Measurements from ENCODE around the gene PDZRN4. TPM values are rescaled to one million over a fixed set of nuclear protein-coding genes. Genes with fewer than 3 reads are reported as not detected.

Gene PDZRN4
- total and polyA plus RNA-seq, 2 of the 4 experiments (the other 2 are of a cell fraction) = not detected

DNA sequence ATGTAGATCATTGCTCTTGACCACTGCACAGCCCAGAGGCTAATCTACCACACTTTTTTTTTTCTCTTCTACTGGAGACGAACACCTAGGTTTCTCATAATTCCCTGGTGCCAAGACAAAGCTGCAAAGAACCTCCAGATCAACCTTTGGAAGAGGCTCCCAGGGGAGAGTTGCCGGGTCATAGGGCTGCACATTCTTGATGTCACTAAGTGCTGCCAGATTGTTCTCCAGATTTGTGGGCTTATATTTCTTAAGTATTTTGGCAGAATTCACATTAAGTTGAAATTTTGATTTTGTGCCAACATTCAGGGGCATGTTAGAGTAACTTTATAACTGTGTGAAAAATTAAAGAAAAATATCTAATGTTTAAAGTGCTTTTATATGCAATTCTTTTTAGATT lies 13.5 kb upstream of the PDZRN4 start:
- CTCF ChIA-PET = no interaction called here
- no peak overlapping the region for H3K14ac ChIP-seq (replicated peaks; ENCODE audit: low read depth, low read length)
- no peak overlapping the region for H3K27ac ChIP-seq (ENCODE audit: insufficient read depth, low read length)
- TF ChIP-seq MAZ (IDR thresholded peaks at IDR 0.05; ENCODE audit: borderline replicate concordance, low read depth, low read length) (no peak), NFE2L2 (IDR thresholded peaks at IDR 0.05; ENCODE audit: low read depth, low read length) (no peak), RAD21 (IDR thresholded peaks at IDR 0.05; ENCODE audit: low read length) (no peak), MXI1 (IDR thresholded peaks at IDR 0.05; ENCODE audit: borderline replicate concordance, low read depth, low read length) (no peak), RFX5 (IDR thresholded peaks at IDR 0.05; ENCODE audit: low read depth, low read length) (no peak), SMC3 (IDR thresholded peaks at IDR 0.05; ENCODE audit: low read depth, low read length) (no peak), MAFK (IDR thresholded peaks at IDR 0.05; ENCODE audit: low read depth, low read length) (no peak), RCOR1 (IDR thresholded peaks at IDR 0.05; ENCODE audit: insufficient replicate concordance, low read length) (no peak), CHD1 (IDR thresholded peaks at IDR 0.05; ENCODE audit: low read depth, low read length) (no peak), POLR2A (IDR thresholded peaks at IDR 0.05; ENCODE audit: low read depth, low read length) (no peak), BHLHE40 (IDR thresholded peaks at IDR 0.05; ENCODE audit: low read depth, low read length) (no peak), FOS (IDR thresholded peaks at IDR 0.05; ENCODE audit: low read depth, low read length) (no peak)
- TF ChIP-seq, protein P1, sequence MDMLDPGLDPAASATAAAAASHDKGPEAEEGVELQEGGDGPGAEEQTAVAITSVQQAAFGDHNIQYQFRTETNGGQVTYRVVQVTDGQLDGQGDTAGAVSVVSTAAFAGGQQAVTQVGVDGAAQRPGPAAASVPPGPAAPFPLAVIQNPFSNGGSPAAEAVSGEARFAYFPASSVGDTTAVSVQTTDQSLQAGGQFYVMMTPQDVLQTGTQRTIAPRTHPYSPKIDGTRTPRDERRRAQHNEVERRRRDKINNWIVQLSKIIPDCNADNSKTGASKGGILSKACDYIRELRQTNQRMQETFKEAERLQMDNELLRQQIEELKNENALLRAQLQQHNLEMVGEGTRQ (IDR thresholded peaks at IDR 0.05; ENCODE audit: low read depth, low read length) = no peak
- TF ChIP-seq, protein P2, sequence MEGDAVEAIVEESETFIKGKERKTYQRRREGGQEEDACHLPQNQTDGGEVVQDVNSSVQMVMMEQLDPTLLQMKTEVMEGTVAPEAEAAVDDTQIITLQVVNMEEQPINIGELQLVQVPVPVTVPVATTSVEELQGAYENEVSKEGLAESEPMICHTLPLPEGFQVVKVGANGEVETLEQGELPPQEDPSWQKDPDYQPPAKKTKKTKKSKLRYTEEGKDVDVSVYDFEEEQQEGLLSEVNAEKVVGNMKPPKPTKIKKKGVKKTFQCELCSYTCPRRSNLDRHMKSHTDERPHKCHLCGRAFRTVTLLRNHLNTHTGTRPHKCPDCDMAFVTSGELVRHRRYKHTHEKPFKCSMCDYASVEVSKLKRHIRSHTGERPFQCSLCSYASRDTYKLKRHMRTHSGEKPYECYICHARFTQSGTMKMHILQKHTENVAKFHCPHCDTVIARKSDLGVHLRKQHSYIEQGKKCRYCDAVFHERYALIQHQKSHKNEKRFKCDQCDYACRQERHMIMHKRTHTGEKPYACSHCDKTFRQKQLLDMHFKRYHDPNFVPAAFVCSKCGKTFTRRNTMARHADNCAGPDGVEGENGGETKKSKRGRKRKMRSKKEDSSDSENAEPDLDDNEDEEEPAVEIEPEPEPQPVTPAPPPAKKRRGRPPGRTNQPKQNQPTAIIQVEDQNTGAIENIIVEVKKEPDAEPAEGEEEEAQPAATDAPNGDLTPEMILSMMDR (conservative IDR thresholded peaks at IDR 0.05; ENCODE audit: low read depth, low read length) = no peak
- H3K27me3 ChIP-seq (ENCODE audit: control insufficient read depth, insufficient read depth, low read length) = no peaks in the 10 kb centered on the region
- DNase-seq (no peak), ATAC-seq (ENCODE audit: low read depth) (no peak)
- no peaks in the 10 kb centered on the region for H3K4me1 ChIP-seq (ENCODE audit: control insufficient read depth, insufficient read depth, low read length)
- no peak overlapping the region for H2AK9ac ChIP-seq (replicated peaks; ENCODE audit: low read depth, low read length, poor library complexity)
- H3K9me1 ChIP-seq (ENCODE audit: insufficient read depth, low read length) = no peaks in the 10 kb centered on the region
- no peak overlapping the region for H2AK5ac ChIP-seq (ENCODE audit: low read depth, low read length)
- no peaks in the 10 kb centered on the region for H4K20me1 ChIP-seq (ENCODE audit: insufficient read depth, low read length)
- H2BK20ac ChIP-seq (ENCODE audit: low read depth, low read length) = no peak overlapping the region
- no peaks in the 10 kb centered on the region for H3K79me1 ChIP-seq (ENCODE audit: low read depth in 1 of 2, low read length in 2 of 2)
- POLR2A ChIA-PET (ENCODE audit: unreplicated experiment) = no interaction called here
- no peak overlapping the region for H3K56ac ChIP-seq (ENCODE audit: extremely low read depth, insufficient read depth, low read length)
- dilution Hi-C loops (cut with HindIII; ENCODE audit: low sequenced_read_pairs, unreplicated experiment) = no loop called here
- no peak overlapping the region for H3K9ac ChIP-seq (ENCODE audit: low read depth, low read length)
- no peak overlapping the region for H4K91ac ChIP-seq (ENCODE audit: insufficient read depth, low read depth, low read length)
- no peak overlapping the region for H2BK5ac ChIP-seq (ENCODE audit: low read depth, low read length, poor library complexity, severe bottlenecking)
- H4K5ac ChIP-seq (ENCODE audit: low read depth, low read length) = no peak overlapping the region
- WGBS, 2 experiments (ENCODE audit: extremely low coverage in 2 of 2, insufficient read length in 1 of 2) = no CpG with 5 or more reads among the region's 2 CpGs
- H3K4ac ChIP-seq (ENCODE audit: low read depth, low read length) = no peak overlapping the region
- intact Hi-C loops (cut with micrococcal nuclease) = no loop called here
- no peak overlapping the region for H3K4me3 ChIP-seq (ENCODE audit: insufficient read depth, low read depth, low read length)
- H3K36me3 ChIP-seq (ENCODE audit: control insufficient read depth, insufficient read depth, low read length) = no peaks in the 10 kb centered on the region
- H4K8ac ChIP-seq (ENCODE audit: low read depth in 2 of 2, low read length in 2 of 2) = no peak overlapping the region
- no peak overlapping the region for H2BK120ac ChIP-seq (ENCODE audit: low read depth, low read length)
- H3K23ac ChIP-seq (ENCODE audit: low read depth, low read length) = no peak overlapping the region
- H2AFZ ChIP-seq (replicated peaks; ENCODE audit: low read length, poor library complexity) = no peak overlapping the region
- no peak overlapping the region for H2BK15ac ChIP-seq (ENCODE audit: low read depth, low read length)
- no peaks in the 10 kb centered on the region for H3K9me3 ChIP-seq (ENCODE audit: control insufficient read depth, insufficient read depth, low read length)
- no peak overlapping the region for H3K18ac ChIP-seq (ENCODE audit: low read depth, low read length)
- no peak overlapping the region for H3K4me2 ChIP-seq (ENCODE audit: low read depth, low read length)
- in situ Hi-C loops (cut with MboI; ENCODE audit: low sequenced_read_pairs) = no loop called here
- no TSS peak for BruUV-seq (replicated peaks)

All from IMR-90 (cell line).